ENCODE results near the gene RNU6-9. TPM values are rescaled to one million over a fixed set of nuclear protein-coding genes. Genes with fewer than 3 reads are reported as not detected.

Gene RNU6-9
- total RNA-seq, 4 donors from 2014 or later, result not detected

DNA sequence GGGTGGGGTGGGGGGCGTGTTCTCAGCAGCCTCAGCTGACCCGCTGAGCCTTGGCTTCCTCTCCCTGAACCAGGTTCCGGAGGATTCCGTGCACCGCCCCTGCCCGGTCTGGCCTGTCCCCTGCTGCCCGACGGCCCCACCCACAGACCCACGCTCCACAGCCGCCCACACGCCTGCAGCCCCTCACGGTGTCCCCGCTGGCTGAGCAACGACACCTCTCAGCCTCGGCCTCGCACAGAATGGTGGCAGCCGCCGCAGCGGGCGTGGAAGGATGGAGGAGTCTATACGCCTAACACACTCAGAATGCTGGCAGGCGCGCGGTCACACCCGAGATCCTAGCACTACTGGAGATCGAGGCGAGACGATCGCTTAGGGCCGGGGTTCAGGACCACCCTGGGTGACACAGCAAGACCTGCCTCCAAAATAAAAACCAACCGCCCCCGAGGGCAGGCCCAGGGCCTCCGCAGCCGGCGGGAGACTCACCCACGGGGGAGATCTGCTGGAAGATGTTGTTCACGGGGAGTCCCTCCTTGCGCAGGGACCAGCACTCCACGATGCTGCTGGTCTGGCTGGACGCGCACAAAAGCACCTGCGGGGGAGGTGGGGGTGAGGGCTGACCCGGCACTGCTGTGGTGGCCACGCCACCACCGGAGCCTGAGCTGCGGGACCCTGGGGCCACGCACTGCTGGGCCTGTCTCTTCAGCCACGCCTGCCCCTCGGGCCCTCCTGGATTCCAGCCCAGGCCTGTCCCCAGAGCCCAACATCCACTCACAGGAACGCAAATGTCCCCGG, 8.7 kb upstream of the RNU6-9 start:
- intact Hi-C loops (cut with DNase I; ENCODE audit: low total_unique reads), result no loop called here
- DNase-seq, result no peak

DNA sequence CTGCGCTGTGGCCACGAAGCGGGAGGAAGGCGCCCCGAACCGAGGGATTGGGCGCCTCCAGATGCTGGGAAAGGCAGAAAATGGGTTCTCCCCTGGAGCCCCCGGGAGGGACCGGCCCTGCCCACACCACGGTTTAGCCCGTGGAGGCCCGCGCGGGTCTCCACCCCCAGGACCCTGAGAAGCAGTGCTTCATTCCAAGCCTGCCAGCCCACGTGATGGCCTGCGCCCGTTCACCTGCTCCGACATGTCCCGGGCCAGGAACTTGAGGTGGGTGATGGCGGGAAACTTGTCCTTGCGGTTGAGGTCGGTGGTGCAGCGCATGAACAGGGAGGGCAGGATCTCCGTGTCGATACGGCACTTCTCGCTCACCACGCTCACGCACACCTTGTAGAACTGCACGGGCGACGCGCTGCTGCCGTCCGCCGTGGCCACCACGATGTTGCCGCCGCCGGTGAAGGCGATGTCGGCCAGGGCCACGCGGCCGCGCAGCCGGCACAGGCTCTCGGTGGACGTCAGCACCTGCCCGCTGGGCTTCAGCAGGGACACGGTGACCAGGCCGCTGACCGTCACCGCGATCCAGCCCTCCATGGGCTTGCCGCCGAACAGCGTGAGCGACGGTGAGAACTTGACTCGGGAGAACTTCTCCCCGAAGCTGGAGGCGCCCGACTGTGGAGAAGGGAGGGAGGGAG, 7.6 kb upstream of the RNU6-9 start:
- no peaks in the 10 kb centered on the region for H3K27me3 ChIP-seq
- H3K27ac ChIP-seq, result no peak overlapping the region
- H3K9me3 ChIP-seq, result no peaks in the 10 kb centered on the region
- H3K36me3 ChIP-seq, result no peaks in the 10 kb centered on the region
- TF ChIP-seq, protein P1, sequence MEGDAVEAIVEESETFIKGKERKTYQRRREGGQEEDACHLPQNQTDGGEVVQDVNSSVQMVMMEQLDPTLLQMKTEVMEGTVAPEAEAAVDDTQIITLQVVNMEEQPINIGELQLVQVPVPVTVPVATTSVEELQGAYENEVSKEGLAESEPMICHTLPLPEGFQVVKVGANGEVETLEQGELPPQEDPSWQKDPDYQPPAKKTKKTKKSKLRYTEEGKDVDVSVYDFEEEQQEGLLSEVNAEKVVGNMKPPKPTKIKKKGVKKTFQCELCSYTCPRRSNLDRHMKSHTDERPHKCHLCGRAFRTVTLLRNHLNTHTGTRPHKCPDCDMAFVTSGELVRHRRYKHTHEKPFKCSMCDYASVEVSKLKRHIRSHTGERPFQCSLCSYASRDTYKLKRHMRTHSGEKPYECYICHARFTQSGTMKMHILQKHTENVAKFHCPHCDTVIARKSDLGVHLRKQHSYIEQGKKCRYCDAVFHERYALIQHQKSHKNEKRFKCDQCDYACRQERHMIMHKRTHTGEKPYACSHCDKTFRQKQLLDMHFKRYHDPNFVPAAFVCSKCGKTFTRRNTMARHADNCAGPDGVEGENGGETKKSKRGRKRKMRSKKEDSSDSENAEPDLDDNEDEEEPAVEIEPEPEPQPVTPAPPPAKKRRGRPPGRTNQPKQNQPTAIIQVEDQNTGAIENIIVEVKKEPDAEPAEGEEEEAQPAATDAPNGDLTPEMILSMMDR (IDR thresholded peaks at IDR 0.05), result no peak
- TF ChIP-seq POLR2A (IDR thresholded peaks at IDR 0.05), result no peak
- intact Hi-C loops (cut with DNase I; ENCODE audit: low total_unique reads), result no loop called here
- no peaks in the 10 kb centered on the region for H3K4me1 ChIP-seq
- H3K4me3 ChIP-seq, result no peak overlapping the region
- no peak for DNase-seq

More for the DNA sequence above, 8.7 kb upstream of the RNU6-9 start:
- no peaks in the 10 kb centered on the region for H3K9me3 ChIP-seq
- H3K27ac ChIP-seq, result no peak overlapping the region
- H3K4me3 ChIP-seq, result no peak overlapping the region
- no peaks in the 10 kb centered on the region for H3K27me3 ChIP-seq
- no peaks in the 10 kb centered on the region for H3K36me3 ChIP-seq
- no peak for TF ChIP-seq POLR2A (IDR thresholded peaks at IDR 0.05)
- TF ChIP-seq, protein P1 (IDR thresholded peaks at IDR 0.05), result no peak
- no peaks in the 10 kb centered on the region for H3K4me1 ChIP-seq

DNA sequence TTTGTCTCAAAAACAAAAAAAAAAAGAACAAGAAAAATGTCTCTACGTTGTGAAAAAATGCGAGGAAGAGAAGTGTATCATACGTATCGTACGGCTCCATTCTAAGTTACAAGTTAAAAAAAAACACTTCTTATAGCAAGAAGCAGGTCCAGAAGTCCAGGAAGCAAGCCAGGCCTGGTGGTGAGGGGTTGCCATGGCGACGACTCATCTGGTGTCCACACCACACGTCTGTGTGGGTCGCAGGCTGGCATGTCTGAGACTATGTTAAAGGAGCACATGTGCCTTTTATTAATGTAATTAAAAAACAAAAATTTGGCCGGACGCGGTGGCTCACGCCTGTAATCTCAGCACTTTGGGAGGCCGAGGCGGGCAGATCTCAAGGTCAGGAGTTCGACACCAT, 6.2 kb upstream of the RNU6-9 start:
- intact Hi-C loops (cut with DNase I; ENCODE audit: low total_unique reads), result no loop called here
- DNase-seq, result no peak
- TF ChIP-seq, protein P1 (IDR thresholded peaks at IDR 0.05), result no peak
- no peak for TF ChIP-seq POLR2A (IDR thresholded peaks at IDR 0.05)
- H3K36me3 ChIP-seq, result no peaks in the 10 kb centered on the region
- H3K9me3 ChIP-seq, result no peaks in the 10 kb centered on the region
- H3K27ac ChIP-seq, result no peak overlapping the region
- no peaks in the 10 kb centered on the region for H3K27me3 ChIP-seq
- H3K4me1 ChIP-seq, result no peaks in the 10 kb centered on the region
- H3K4me3 ChIP-seq, result no peak overlapping the region

DNA sequence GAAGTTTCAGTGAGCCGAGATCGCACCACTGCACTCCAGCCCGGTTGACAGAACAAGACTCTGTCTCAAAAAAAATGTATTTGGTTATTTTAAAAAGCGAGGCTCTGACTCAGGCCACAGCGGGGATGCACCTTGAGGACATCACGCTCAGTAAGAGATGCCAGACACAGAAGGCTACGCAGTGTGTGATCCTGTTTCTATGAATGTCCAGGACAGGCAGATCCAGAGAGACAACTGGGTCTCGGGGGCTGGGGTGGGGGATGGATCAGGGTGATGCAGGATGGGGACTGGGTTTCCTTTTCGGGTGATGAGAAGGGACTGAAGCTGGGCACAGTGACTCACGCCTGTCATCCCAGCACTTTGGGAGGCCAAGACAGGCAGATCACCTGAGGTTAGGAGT, 5.7 kb upstream of the RNU6-9 start:
- no peaks in the 10 kb centered on the region for H3K4me1 ChIP-seq
- H3K4me3 ChIP-seq, result no peak overlapping the region
- TF ChIP-seq POLR2A (IDR thresholded peaks at IDR 0.05), result no peak
- TF ChIP-seq, protein P1 (IDR thresholded peaks at IDR 0.05), result no peak
- DNase-seq, result no peak
- H3K9me3 ChIP-seq, result no peaks in the 10 kb centered on the region
- no peak overlapping the region for H3K27ac ChIP-seq
- intact Hi-C loops (cut with DNase I; ENCODE audit: low total_unique reads), result no loop called here
- H3K36me3 ChIP-seq, result no peaks in the 10 kb centered on the region
- H3K27me3 ChIP-seq, result no peaks in the 10 kb centered on the region

Measured in uterus (tissue), 4 donors.